Left kidney (tissue), 2 donors: ENCODE data around the gene OSBPL3. TPM values are rescaled to one million over a fixed set of nuclear protein-coding genes. Genes with fewer than 3 reads are reported as not detected.

ENCODE experiments used
- DNase-seq: peaks from one replicate; pipeline ENCODE4 v3.0.0-alpha.2; 2013
- polyA plus RNA-seq: library from polyadenylated mRNA; unstranded; fragments of 120-200 nt; gene quantifications from one replicate; pipeline ENCODE4 v1.2.1, GENCODE V29; 2013; ENCODE audit not compliant: insufficient read length

Gene OSBPL3
- polyA plus RNA-seq, 1 donor = 27.6 TPM

GRCh38 chr7:24981171-24981951, 1.4 kb upstream of the OSBPL3 start:
- no peak for DNase-seq

- DNase-seq = no peak
These were observed 674 bp upstream of the OSBPL3 start for GRCh38 chr7:24980534-24981170.

- no peak for DNase-seq
These were observed 512 bp downstream of the OSBPL3 start for GRCh38 chr7:24979470-24979862.

- no peak for DNase-seq
These were observed 1.0 kb downstream of the OSBPL3 start for GRCh38 chr7:24978843-24979469.

- DNase-seq = no peak
These were observed 4.2 kb downstream of the OSBPL3 start for GRCh38 chr7:24975644-24976260.

- no peak for DNase-seq
These were observed 4.8 kb downstream of the OSBPL3 start for GRCh38 chr7:24975172-24975571.

GRCh38 chr7:24974026-24974832, 5.7 kb downstream of the OSBPL3 start:
- DNase-seq = no peak

- DNase-seq = no peak
These were observed 7.0 kb downstream of the OSBPL3 start for GRCh38 chr7:24972991-24973390.

GRCh38 chr7:24972166-24972477, 7.9 kb downstream of the OSBPL3 start:
- DNase-seq = no peak

- DNase-seq = no peak
These were observed 8.4 kb downstream of the OSBPL3 start for GRCh38 chr7:24971333-24972165.

GRCh38 chr7:24970676-24971075, 9.3 kb downstream of the OSBPL3 start:
- no peak for DNase-seq

GRCh38 chr7:24968165-24968564, 11.8 kb downstream of the OSBPL3 start:
- no peak for DNase-seq

- no peak for DNase-seq
These were observed 12.3 kb downstream of the OSBPL3 start for GRCh38 chr7:24967696-24968095.

GRCh38 chr7:24966802-24967201, 13.2 kb downstream of the OSBPL3 start:
- DNase-seq = no peak

- no peak for DNase-seq
These were observed 13.9 kb downstream of the OSBPL3 start for GRCh38 chr7:24965831-24966708.

- DNase-seq = no peak
These were observed 15.8 kb downstream of the OSBPL3 start for GRCh38 chr7:24964191-24964590.

- DNase-seq = no peak
These were observed 16.8 kb downstream of the OSBPL3 start for GRCh38 chr7:24963218-24963617.

- DNase-seq = no peak
These were observed 17.5 kb downstream of the OSBPL3 start for GRCh38 chr7:24962418-24962962.

- DNase-seq = no peak
These were observed 20.1 kb downstream of the OSBPL3 start for GRCh38 chr7:24959735-24960485.
